OCI-LY3 (cell line): ENCODE results near the gene FIG4.

Source experiments
- EZH2phosphoT487 ChIP-seq: fragments of 200-600 bp; shearing (Covaris generic); IDR thresholded peaks from 2 replicates; pipeline ENCODE4 v1.6.1; 2018; ENCODE audit warnings: antibody characterized with exemption, mixed run types, low read depth
- TF ChIP-seq, protein P1 (sequence below): fragments of 200-600, 300-600 bp; sonication (generic); IDR thresholded peaks from 2 replicates; pipeline ENCODE4 v1.5.1; 2014; ENCODE audit warnings: antibody characterized with exemption, low read length, low read depth

DNA sequence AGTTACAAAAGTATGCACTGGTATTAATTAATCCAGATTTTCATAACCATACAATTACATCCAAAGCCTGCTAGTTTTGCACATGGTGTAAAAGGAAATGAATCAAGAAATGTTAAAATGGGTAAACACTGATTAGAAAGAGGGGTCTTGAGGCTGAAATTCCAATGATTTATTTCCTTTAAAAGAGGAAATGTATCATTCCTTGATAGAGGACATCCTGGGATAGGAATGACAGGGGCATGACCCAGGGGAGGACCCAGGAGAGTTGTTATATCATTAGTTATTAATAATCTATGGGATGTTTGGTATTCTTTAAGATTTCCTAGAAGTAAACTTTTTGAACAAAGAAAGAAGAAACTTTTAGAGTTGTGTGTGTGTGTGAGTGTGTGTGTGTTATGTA is 18.3 kb upstream of the FIG4 start:
- TF ChIP-seq, protein P1, sequence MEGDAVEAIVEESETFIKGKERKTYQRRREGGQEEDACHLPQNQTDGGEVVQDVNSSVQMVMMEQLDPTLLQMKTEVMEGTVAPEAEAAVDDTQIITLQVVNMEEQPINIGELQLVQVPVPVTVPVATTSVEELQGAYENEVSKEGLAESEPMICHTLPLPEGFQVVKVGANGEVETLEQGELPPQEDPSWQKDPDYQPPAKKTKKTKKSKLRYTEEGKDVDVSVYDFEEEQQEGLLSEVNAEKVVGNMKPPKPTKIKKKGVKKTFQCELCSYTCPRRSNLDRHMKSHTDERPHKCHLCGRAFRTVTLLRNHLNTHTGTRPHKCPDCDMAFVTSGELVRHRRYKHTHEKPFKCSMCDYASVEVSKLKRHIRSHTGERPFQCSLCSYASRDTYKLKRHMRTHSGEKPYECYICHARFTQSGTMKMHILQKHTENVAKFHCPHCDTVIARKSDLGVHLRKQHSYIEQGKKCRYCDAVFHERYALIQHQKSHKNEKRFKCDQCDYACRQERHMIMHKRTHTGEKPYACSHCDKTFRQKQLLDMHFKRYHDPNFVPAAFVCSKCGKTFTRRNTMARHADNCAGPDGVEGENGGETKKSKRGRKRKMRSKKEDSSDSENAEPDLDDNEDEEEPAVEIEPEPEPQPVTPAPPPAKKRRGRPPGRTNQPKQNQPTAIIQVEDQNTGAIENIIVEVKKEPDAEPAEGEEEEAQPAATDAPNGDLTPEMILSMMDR = no peak
- TF ChIP-seq EZH2phosphoT487 = no peak
